Mesothelial cell of epicardium (in vitro differentiated cells): ENCODE data around the gene NMU. TPM values are rescaled to one million over a fixed set of nuclear protein-coding genes. Genes with fewer than 3 reads are reported as not detected.

ENCODE experiments used
- DNase-seq, 2 experiments: peaks; one replicate each; pipeline ENCODE4 v3.0.0; 2021; ENCODE audit warnings: low spot score in 2 of 2; ENCODE audit not compliant: unreplicated experiment in 2 of 2
- H3K27ac Mint-ChIP-seq: 2 replicates; pipeline ENCODE4 v1.8.0; 2021; ENCODE audit warnings: mixed read lengths
- H3K27me3 Mint-ChIP-seq: 2 replicates; pipeline ENCODE4 v1.8.0; 2021; ENCODE audit warnings: low read depth, mixed read lengths
- H3K36me3 Mint-ChIP-seq: 2 replicates; pipeline ENCODE4 v1.8.0; 2021; ENCODE audit warnings: mixed read lengths
- H3K4me1 Mint-ChIP-seq: 2 replicates; pipeline ENCODE4 v1.8.0; 2021; ENCODE audit warnings: mixed read lengths
- H3K4me3 Mint-ChIP-seq: 2 replicates; pipeline ENCODE4 v1.8.0; 2021; ENCODE audit warnings: mild to moderate bottlenecking, moderate library complexity, mixed read lengths
- H3K9me3 Mint-ChIP-seq: 2 replicates; pipeline ENCODE4 v1.8.0; 2021; ENCODE audit warnings: mixed read lengths
- total RNA-seq: library from RNA; stranded (reverse); gene quantifications from 3 replicates; pipeline ENCODE4 v1.2.1, GENCODE V29; 2021
- TF ChIP-seq, protein P1 (sequence below): fragments of 200-600 bp; sonication (generic); IDR thresholded peaks from one replicate; pipeline ENCODE4 v1.5.0; 2021; ENCODE audit warnings: antibody characterized with exemption; ENCODE audit not compliant: unreplicated experiment

The NMU gene
- total RNA-seq, 1 donor from 2014 or later: 2.2 TPM

DNA sequence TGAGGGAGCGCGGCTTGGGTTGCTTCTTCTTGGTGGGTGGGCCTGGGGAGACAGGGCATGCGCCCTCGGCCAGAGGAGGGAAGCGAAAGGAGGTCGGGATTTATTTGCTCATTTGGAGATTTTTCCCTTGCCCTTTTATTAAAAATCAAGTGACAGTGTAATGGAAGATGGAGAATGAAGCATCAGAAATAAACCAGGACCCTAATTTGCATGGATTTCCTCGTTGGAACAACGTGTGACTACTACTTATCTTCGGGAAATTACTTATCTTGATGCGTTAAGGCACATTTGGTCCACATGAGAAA lies 88.7 kb downstream of the NMU start:
- TF ChIP-seq, protein P1, sequence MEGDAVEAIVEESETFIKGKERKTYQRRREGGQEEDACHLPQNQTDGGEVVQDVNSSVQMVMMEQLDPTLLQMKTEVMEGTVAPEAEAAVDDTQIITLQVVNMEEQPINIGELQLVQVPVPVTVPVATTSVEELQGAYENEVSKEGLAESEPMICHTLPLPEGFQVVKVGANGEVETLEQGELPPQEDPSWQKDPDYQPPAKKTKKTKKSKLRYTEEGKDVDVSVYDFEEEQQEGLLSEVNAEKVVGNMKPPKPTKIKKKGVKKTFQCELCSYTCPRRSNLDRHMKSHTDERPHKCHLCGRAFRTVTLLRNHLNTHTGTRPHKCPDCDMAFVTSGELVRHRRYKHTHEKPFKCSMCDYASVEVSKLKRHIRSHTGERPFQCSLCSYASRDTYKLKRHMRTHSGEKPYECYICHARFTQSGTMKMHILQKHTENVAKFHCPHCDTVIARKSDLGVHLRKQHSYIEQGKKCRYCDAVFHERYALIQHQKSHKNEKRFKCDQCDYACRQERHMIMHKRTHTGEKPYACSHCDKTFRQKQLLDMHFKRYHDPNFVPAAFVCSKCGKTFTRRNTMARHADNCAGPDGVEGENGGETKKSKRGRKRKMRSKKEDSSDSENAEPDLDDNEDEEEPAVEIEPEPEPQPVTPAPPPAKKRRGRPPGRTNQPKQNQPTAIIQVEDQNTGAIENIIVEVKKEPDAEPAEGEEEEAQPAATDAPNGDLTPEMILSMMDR: no peak
- Mint-ChIP-seq H3K36me3 (no peaks in the 10 kb centered on the region), H3K4me1 (peaks cover 32% of the 10 kb centered on the region), H3K27me3 (no peaks in the 10 kb centered on the region), H3K9me3 (no peaks in the 10 kb centered on the region), H3K4me3 (peak overlapping the region; percentile 89), H3K27ac (peak overlapping the region; percentile 96)
- DNase-seq: no peak

DNA sequence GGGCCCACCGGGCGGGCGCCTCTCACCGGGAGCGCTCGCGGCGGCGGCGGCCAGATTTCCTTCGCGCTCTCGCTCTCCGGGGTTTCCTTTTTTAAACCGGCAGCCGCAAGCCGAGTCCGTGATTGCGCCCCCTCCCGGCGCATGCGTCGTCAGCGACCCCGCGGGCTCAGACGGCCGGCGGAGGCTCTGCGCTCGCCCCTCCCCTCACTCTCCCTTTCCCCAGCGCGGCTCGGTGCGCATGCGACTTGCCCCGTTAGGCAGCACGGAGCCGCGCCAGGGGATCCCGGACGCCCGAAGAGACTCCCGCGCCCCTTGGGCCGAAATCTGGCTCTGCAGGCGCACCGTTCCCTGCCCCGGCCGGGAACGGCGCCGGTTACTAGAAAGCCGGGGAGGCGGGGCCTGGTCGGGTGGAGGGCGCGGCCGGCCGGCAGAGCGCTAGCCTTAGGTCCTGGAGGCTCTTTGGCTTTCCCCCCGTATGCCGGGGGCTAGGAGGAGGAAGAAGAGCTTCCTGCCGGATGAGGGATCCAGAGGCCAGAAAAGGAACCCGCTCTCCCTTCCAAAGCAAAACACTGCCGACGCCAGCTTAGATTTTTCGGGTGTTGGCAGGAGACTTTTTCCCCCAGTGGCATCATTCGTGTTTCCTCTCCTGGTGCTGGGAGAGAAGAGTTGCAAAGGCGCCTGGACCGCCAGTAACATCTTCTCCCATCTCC lies 89.2 kb downstream of the NMU start, which contains the start of gene CLOCK:
CLOCK (minus strand) TSS at position 154 of the 710 bp plus-strand sequence. CDS start 64,124 bp downstream, outside the sequence.
- TF ChIP-seq, protein P1: peak; percentile 74
- H3K4me3 Mint-ChIP-seq: peak within 1 kb of the TSS; percentile 89
- H3K27me3 Mint-ChIP-seq: no peaks in the 10 kb centered on the region
- H3K27ac Mint-ChIP-seq: peak within 1 kb of the TSS; percentile 96
- no peaks in the 10 kb centered on the region for H3K36me3 Mint-ChIP-seq
- H3K4me1 Mint-ChIP-seq: peaks cover 34% of the 10 kb centered on the region
- no peaks in the 10 kb centered on the region for H3K9me3 Mint-ChIP-seq
- DNase-seq: peak; percentile 85 to 94

DNA sequence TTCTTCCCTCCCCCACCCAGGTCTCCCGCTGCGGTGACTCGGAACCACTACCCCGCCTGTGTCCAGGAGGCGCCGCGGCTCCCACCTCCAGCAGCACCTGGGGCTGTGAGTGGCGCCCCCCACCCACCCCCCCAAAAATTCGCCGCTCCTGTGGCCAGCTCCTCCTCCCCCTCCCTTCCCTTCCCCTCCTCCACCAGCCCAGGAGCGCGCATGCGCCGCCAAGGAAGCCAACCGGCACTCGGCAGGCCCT lies 89.7 kb downstream of the NMU start:
- DNase-seq: no peak
- H3K4me3 Mint-ChIP-seq: peak overlapping the region; percentile 86
- TF ChIP-seq, protein P1: no peak
- H3K4me1 Mint-ChIP-seq: peaks cover 39% of the 10 kb centered on the region
- no peaks in the 10 kb centered on the region for H3K9me3 Mint-ChIP-seq
- no peaks in the 10 kb centered on the region for H3K27me3 Mint-ChIP-seq
- peak overlapping the region; percentile 47 for H3K27ac Mint-ChIP-seq
- H3K36me3 Mint-ChIP-seq: no peaks in the 10 kb centered on the region

DNA sequence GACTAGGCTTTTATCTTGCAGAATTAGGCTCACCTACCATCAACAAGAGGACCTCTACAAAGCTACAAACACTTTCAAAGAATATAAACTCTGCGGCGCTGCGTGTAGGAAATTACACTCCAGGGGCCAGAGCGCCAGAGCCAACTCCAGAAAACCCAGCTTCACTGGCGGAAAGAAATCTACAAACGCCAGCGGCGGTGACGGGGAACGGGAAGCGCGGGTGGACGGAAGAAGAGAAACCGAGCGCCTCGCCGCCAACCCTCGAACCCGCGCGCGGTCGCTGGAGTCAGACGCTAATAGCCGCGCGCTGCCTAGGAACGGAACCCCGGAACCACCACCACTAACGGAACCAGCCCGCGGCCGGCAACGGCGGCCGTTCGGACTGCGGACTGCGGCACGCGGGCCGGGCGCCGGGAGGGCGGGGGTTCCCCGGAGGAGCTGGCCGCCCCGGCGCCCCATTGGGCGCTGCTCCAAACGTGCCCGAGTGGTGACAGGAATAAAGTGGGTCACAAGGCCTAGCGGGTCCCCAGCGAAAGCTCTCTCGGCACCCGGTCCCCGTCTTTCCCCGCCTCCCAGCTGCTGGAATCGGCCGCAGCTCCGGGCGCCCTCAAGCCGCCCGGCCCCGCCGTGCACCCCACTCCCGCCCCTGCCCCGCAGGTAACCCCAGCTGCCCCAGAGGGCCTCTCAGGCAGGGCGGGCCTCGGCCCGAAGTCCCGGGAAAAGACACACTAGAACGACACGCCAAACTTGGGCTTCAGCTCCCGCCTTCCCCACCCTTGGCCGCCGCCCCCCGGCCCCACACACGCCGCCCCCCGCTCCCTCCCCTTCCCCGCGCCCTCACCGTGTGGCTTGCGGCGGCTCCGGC lies 90.2 kb downstream of the NMU start:
- peak; percentile 68 to 77 for DNase-seq
- peak overlapping the region; percentile 95 for H3K27ac Mint-ChIP-seq

More for the DNA sequence above, 90.2 kb downstream of the NMU start:
- no peaks in the 10 kb centered on the region for H3K9me3 Mint-ChIP-seq
- no peaks in the 10 kb centered on the region for H3K27me3 Mint-ChIP-seq
- no peaks in the 10 kb centered on the region for H3K36me3 Mint-ChIP-seq
- H3K4me3 Mint-ChIP-seq: peak overlapping the region; percentile 86
- TF ChIP-seq, protein P1: no peak
- peaks cover 41% of the 10 kb centered on the region for H3K4me1 Mint-ChIP-seq

Other genes starting within 250 kb of the NMU start
- gene TMEM165, start 240.3 kb downstream of the NMU start, total RNA-seq: 94.3 to 98.7 TPM (median 96.1 TPM) in 3 replicates
- gene CLOCK, start 89.4 kb downstream of the NMU start, total RNA-seq: 19.8 to 23.1 TPM (median 22.8 TPM) in 3 replicates
- not detected in 3 replicates for gene PDCL2, start 44.1 kb downstream of the NMU start, total RNA-seq
- not detected in 3 replicates for gene EXOC1L, start 183.5 kb upstream of the NMU start, total RNA-seq
- 29.0 to 30.1 TPM (median 29.5 TPM) in 3 replicates for gene EXOC1, start 217.3 kb upstream of the NMU start, total RNA-seq